ENCODE results near the gene TLDC2. TPM values are rescaled to one million over a fixed set of nuclear protein-coding genes. Genes with fewer than 3 reads are reported as not detected.

TLDC2 gene
- total and polyA plus RNA-seq, 2 of the 8 experiments (the other 6 are each of a cell fraction or from before 2014, with no cell fraction given) = 0.29 to 0.34 TPM

DNA sequence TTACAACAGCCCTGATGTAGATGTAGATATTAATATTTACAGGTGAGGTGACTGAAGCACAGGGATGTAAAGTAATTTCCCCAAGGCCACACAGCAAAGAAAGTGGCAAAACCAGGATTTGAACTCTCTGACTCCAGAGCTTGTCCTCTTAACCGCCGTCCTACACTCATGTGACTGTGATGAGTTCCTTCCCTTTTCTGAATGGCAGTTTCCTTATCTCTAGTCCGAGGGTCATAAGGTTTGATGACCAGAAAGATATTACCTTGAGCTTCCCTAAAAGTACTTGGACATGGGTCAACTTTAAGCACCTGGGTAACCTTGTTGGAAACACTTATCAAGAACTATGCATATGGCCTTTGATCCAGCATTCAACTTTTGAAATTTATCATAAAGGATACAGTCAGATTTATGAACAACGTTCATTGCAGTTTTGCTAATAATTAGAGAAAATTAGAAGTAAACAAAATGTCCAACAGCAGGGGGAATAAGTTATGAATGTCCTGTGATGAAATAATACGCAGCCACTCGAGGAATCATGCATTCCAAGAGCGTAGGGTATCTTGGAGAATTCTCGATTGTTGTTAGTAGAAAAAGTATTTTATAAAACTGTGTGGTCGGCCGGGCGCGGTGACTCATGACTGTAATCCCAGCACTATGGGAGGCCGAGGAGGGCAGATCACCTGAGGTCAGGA, 2.3 kb upstream of the TLDC2 start:
- no peak overlapping the region for H3K18ac ChIP-seq (ENCODE audit: extremely low read depth, low read length)
- H3K79me2 ChIP-seq (ENCODE audit: control insufficient read depth in 1 of 2, insufficient read depth in 2 of 2, low read length in 2 of 2) = no peaks in the 10 kb centered on the region
- no peaks in the 10 kb centered on the region for H3K36me3 ChIP-seq (ENCODE audit: control insufficient read depth in 2 of 4, insufficient read depth in 4 of 4, low read length in 3 of 4)
- peaks cover 0 to 3% (median under 1%) of the 10 kb centered on the region in 4 experiments; a peak in 4 of 7 replicates for H3K4me1 ChIP-seq (replicated peaks in 1 of 4; ENCODE audit: control insufficient read depth in 3 of 4, insufficient read depth in 4 of 4, low read length in 3 of 4)
- H2BK20ac ChIP-seq (ENCODE audit: low read length) = no peak overlapping the region
- H3K23ac ChIP-seq (ENCODE audit: insufficient read length) = no peak overlapping the region
- H4K20me1 ChIP-seq (replicated peaks in 1 of 2; ENCODE audit: control insufficient read depth in 1 of 2, insufficient read depth in 2 of 2, low read length in 2 of 2) = no peaks in the 10 kb centered on the region
- H2BK12ac ChIP-seq (ENCODE audit: low read depth, low read length) = no peak overlapping the region
- H2BK15ac ChIP-seq (ENCODE audit: low read length) = no peak overlapping the region
- H3K27ac ChIP-seq (ENCODE audit: low read depth, low read length) = no peak overlapping the region
- H4K91ac ChIP-seq (replicated peaks; ENCODE audit: insufficient read length, low read length) = no peak overlapping the region
- no peak overlapping the region for H3K56ac ChIP-seq (replicated peaks; ENCODE audit: insufficient read length, low read depth, low read length)
- no peak overlapping the region for H2AK5ac ChIP-seq (ENCODE audit: low read depth, low read length)
- H3K9me3 ChIP-seq (ENCODE audit: insufficient read depth in 2 of 2, low read depth in 1 of 2, low read length in 1 of 2) = no peaks in the 10 kb centered on the region
- no peak overlapping the region for H2AFZ ChIP-seq (ENCODE audit: low read length)
- H3K4me2 ChIP-seq (ENCODE audit: insufficient read depth in 1 of 2, low read depth in 2 of 2, low read length in 2 of 2) = no peak overlapping the region
- no peak overlapping the region for H3K9ac ChIP-seq (replicated peaks in 1 of 4; ENCODE audit: extremely low read depth in 1 of 4, low read depth in 3 of 4, low read length in 3 of 4)
- H2BK120ac ChIP-seq (replicated peaks; ENCODE audit: low read depth, low read length) = no peak overlapping the region
- no peaks in the 10 kb centered on the region; a peak in 1 of 7 replicates for H3K27me3 ChIP-seq (replicated peaks in 1 of 4; ENCODE audit: control insufficient read depth in 3 of 4, extremely low read depth in 1 of 4, insufficient read depth in 3 of 4, low read length in 3 of 4)
- no peak overlapping the region for H3K4me3 ChIP-seq (ENCODE audit: extremely low read depth in 1 of 4, insufficient read depth in 2 of 4, low read depth in 3 of 4, low read length in 4 of 4)
- no peaks in the 10 kb centered on the region for H3K23me2 ChIP-seq (ENCODE audit: low read depth, low read length)
- H3K4ac ChIP-seq (replicated peaks; ENCODE audit: insufficient read length, low read depth, low read length) = no peak overlapping the region
- no peak for DNase-seq (ENCODE audit: low read depth in 1 of 2, low spot score in 2 of 2)
- no peak for FAIRE-seq
- CTCF ChIA-PET (ENCODE audit: partially characterized antibody) = interaction anchor here (0.6 to 5.0 kb wide), 7 partner anchors 9 to 65 kb away, joined by 3 to 26 read pairs (median 6); no protein-coding TSS in a partner anchor
- no peak overlapping the region for H3K14ac ChIP-seq (ENCODE audit: insufficient read length)
- H3K79me1 ChIP-seq (ENCODE audit: low read depth, low read length) = no peaks in the 10 kb centered on the region
- H4K8ac ChIP-seq (ENCODE audit: extremely low read depth, insufficient read depth, low read length) = no peak overlapping the region
- POLR2A ChIA-PET (ENCODE audit: partially characterized antibody) = interaction anchor here (0.7 to 1.4 kb wide), 4 partner anchors 9 to 27 kb away, joined by 3 to 7 read pairs (median 3); no protein-coding TSS in a partner anchor
- H4K5ac ChIP-seq (ENCODE audit: insufficient read length, low read depth, low read length) = no peak overlapping the region
- H2BK5ac ChIP-seq (ENCODE audit: low read depth, low read length) = no peak overlapping the region
- 91% methylated on average over 13 of the region's 13 CpGs; no CpG with 5 or more reads in 1 of the 2 experiments for WGBS, 2 experiments (ENCODE audit: extremely low coverage in 1 of 2, insufficient coverage in 1 of 2, insufficient read length in 1 of 2, insufficient replicate concordance in 2 of 2, low coverage in 1 of 2, low lambda C conversion rate in 2 of 2, missing lambda C conversion rate in 1 of 2)

All from H1 (cell line).